ENCODE measurements around the gene RIC1.
A peak's percentile ranks its signal among the peaks of the same experiment; 100 is the strongest.
"Not testable (repeated sequence)": the region's sequence is repeated elsewhere in the genome, so short reads cannot be mapped to it uniquely, and the experiment has no call there.

The RIC1 gene

DNA sequence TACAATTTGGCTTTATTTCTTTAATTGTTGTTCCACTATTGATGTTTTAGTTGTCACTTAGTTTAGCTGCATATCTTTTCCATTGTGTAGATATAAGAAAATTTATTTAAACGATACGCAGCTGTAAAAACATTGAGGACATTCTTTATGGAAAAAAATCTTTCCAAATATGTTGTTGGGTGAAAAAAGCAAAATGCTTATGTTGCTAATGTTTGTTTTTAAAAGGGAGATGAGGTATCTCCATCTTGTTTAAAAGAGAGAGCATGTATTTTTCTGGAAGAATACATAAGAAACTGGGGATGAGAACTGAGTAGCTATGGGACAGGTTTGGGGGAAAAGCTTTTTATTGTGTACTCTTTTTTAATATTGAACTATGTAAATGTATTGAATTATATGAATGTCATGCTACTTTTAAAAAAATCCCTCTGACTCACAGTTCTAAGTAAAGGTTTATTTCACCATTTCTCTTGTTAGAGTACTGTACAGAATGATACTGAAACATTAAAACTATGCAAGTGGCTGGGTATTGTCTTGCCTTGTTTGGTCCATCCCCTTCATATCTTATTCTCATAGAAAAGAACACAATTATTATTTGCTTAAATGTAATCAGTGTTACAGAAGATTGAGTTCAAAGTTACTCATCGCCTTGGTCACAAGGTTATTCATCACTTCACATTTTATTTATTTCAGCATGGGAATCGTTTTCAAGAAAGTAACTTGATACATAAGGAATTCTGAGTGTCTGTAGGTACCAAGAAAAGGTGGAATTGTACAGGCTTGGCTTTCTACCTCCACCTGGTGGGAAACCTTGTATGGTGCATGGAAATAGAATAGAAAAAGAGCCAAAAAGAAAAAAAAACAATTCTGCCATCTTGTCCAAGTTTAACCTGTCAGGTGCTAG is 85.8 kb downstream of the RIC1 start:
- no peaks in the 10 kb centered on the region for H3K27me3 ChIP-seq (ENCODE audit: insufficient read depth, low read depth)
- no peak overlapping the region for H3K4me2 ChIP-seq
- TF ChIP-seq, protein P1, sequence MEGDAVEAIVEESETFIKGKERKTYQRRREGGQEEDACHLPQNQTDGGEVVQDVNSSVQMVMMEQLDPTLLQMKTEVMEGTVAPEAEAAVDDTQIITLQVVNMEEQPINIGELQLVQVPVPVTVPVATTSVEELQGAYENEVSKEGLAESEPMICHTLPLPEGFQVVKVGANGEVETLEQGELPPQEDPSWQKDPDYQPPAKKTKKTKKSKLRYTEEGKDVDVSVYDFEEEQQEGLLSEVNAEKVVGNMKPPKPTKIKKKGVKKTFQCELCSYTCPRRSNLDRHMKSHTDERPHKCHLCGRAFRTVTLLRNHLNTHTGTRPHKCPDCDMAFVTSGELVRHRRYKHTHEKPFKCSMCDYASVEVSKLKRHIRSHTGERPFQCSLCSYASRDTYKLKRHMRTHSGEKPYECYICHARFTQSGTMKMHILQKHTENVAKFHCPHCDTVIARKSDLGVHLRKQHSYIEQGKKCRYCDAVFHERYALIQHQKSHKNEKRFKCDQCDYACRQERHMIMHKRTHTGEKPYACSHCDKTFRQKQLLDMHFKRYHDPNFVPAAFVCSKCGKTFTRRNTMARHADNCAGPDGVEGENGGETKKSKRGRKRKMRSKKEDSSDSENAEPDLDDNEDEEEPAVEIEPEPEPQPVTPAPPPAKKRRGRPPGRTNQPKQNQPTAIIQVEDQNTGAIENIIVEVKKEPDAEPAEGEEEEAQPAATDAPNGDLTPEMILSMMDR (conservative IDR thresholded peaks at IDR 0.05; ENCODE audit: low read depth, low read length): peak; percentile 58
- H3K36me3 ChIP-seq (ENCODE audit: insufficient read depth): 0 out of 2 replicates have a peak, but pooled peaks cover 10% of the 10 kb centered on the region
- H3K79me2 ChIP-seq (ENCODE audit: insufficient read depth, low read depth): no peaks in the 10 kb centered on the region
- no peak overlapping the region for H2AFZ ChIP-seq (ENCODE audit: low read depth)
- no peak overlapping the region for H3K4me3 ChIP-seq (IDR thresholded peaks at IDR 0.05; ENCODE audit: insufficient read depth, low read depth, low read length)
- H4K20me1 ChIP-seq (ENCODE audit: insufficient read depth): no peaks in the 10 kb centered on the region
- H3K4me1 ChIP-seq (ENCODE audit: low read depth, poor library complexity, severe bottlenecking): peaks cover 8% of the 10 kb centered on the region
- H3K9ac ChIP-seq: no peak overlapping the region
- H3K27ac ChIP-seq: no peak overlapping the region

DNA sequence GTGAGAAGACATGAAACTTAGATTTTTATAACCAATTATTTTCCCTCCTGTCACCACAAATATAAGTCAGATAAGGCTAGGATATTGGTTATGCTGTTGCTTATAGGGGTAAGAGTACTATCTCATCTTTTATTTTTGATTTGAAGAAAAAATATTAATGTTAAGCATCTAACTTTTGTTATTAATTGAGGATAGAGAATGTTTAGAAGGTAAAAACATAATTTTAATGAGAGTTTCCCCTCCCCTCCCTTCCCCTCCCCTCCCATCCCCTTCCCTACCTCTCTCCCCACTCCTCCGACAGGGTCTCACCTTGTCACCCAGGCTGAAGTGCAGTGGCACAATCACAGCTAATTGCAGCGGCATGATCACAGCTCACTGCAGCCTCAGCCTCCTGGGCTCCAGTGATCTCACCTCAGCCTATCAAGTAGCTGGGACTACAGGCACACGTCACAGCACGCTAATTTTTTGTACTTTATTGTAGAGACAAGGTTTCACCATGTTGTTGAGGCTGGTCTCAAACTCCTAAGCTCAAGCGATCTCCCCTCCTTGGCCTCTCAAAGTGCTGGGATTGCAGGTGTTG is 86.7 kb downstream of the RIC1 start:
- 0 out of 2 replicates have a peak, but pooled peaks cover 10% of the 10 kb centered on the region for H3K36me3 ChIP-seq (ENCODE audit: insufficient read depth)
- no peaks in the 10 kb centered on the region for H3K79me2 ChIP-seq (ENCODE audit: insufficient read depth, low read depth)
- no peak overlapping the region for H3K4me3 ChIP-seq (IDR thresholded peaks at IDR 0.05; ENCODE audit: insufficient read depth, low read depth, low read length)
- H3K27me3 ChIP-seq (ENCODE audit: insufficient read depth, low read depth): no peaks in the 10 kb centered on the region
- H3K9ac ChIP-seq: no peak overlapping the region
- H3K4me2 ChIP-seq: no peak overlapping the region
- no peaks in the 10 kb centered on the region for H4K20me1 ChIP-seq (ENCODE audit: insufficient read depth)
- TF ChIP-seq, protein P1 (conservative IDR thresholded peaks at IDR 0.05; ENCODE audit: low read depth, low read length): no peak
- H3K27ac ChIP-seq: no peak overlapping the region
- peaks cover 8% of the 10 kb centered on the region for H3K4me1 ChIP-seq (ENCODE audit: low read depth, poor library complexity, severe bottlenecking)
- H2AFZ ChIP-seq (ENCODE audit: low read depth): no peak overlapping the region

DNA sequence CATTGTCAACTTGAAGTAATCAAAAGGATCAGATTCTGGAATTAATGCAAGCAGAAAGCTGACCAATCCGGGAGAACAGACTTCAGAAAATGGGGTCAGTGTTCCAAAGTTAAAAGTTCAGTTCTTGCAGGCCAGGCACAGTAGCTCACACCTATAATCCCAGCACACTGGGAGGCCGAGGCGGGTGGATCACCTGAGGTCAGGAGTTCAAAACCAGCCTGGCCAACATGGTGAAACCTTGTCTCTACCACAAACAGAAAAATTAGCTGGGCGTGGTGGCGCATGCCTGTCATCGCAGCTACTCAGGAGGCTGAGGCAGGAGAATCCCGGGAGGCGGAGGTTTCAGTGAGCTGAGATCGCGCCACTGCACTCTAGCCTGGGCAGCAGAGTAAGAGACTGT is 88.5 kb downstream of the RIC1 start:
- not testable (repeated sequence) for H2AFZ ChIP-seq (ENCODE audit: low read depth); H4K20me1 ChIP-seq (ENCODE audit: insufficient read depth); H3K79me2 ChIP-seq (ENCODE audit: insufficient read depth, low read depth); H3K4me3 ChIP-seq (IDR thresholded peaks at IDR 0.05; ENCODE audit: insufficient read depth, low read depth, low read length); H3K9ac ChIP-seq; H3K4me2 ChIP-seq; H3K27me3 ChIP-seq (ENCODE audit: insufficient read depth, low read depth); H3K27ac ChIP-seq; H3K4me1 ChIP-seq (ENCODE audit: low read depth, poor library complexity, severe bottlenecking)
- 0 out of 2 replicates have a peak, but pooled peaks cover 10% of the 10 kb centered on the region for H3K36me3 ChIP-seq (ENCODE audit: insufficient read depth)

DNA sequence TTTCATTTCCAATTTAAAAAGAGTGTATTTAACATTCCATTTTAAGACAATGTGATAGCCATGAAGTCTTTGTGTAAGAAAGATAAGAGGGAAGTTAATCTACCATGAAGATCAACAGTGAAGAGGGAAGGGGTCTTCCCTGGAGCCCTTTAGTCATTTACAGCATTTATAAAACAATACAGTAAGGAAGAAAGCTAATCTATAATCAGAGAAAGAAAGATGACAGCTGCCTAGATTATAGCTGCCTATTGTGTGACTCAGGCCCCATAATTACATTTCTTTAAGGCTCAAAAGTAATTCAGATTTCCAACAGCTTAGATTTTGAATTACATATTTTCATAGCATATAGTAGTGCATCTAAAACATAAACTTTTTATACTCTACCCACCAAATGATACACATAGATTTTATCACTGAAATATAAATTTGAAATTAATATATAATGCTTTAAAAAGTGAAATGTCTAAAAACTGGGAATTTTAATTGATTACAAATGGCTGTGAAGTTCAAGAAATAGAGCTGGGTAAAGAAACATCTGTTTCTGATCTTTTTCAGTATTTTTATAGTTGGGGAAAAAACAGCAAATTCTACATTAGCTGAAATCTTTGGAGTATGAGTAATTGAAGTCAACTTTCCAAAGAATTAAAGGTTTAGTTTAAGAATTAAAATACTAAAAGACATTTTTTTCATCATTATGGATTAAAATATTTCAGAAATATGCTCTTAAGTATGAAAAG is 89.6 kb downstream of the RIC1 start:
- TF ChIP-seq, protein P1 (conservative IDR thresholded peaks at IDR 0.05; ENCODE audit: low read depth, low read length): no peak
- H3K79me2 ChIP-seq (ENCODE audit: insufficient read depth, low read depth): no peaks in the 10 kb centered on the region
- H3K36me3 ChIP-seq (ENCODE audit: insufficient read depth): 0 out of 2 replicates have a peak, but pooled peaks cover 10% of the 10 kb centered on the region
- H3K27ac ChIP-seq: no peak overlapping the region
- H3K4me2 ChIP-seq: no peak overlapping the region
- no peaks in the 10 kb centered on the region for H3K4me1 ChIP-seq (ENCODE audit: low read depth, poor library complexity, severe bottlenecking)
- H4K20me1 ChIP-seq (ENCODE audit: insufficient read depth): no peaks in the 10 kb centered on the region
- H3K4me3 ChIP-seq (IDR thresholded peaks at IDR 0.05; ENCODE audit: insufficient read depth, low read depth, low read length): no peak overlapping the region
- H3K27me3 ChIP-seq (ENCODE audit: insufficient read depth, low read depth): no peaks in the 10 kb centered on the region
- no peak overlapping the region for H2AFZ ChIP-seq (ENCODE audit: low read depth)
- no peak overlapping the region for H3K9ac ChIP-seq

Data from KMS-11 (cell line).